GM19463 (cell line): ENCODE results near the gene CNTN4.
"Not testable (repeated sequence)": the region's sequence is repeated elsewhere in the genome, so short reads cannot be mapped to it uniquely, and the experiment has no call there.

Experiments used
- ATAC-seq: cut with Tn5 transposase; IDR thresholded peaks from one replicate; pipeline ENCODE4 v1.9.1; 2021; ENCODE audit warnings: mild to moderate bottlenecking, moderate library complexity; ENCODE audit not compliant: unreplicated experiment

CNTN4 gene

DNA sequence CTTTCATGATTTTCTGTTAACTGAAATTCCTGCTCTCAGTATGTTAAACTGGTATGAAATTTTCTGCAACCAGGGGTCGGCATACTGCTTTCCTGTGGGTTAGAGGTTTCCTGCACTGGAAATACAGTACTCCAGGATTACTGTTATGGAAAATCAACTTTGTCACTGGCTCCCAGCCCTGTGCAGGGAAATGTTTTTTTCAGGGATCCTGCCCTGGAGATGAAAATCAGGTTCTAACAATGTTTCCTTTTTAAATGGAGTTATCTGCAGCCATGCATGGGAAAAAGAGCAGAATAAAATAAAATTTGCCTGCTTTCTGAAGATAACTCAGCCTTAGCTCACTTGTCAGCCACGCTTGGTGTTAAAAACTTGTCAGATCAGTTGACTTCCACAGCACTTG lies 791.1 kb downstream of the CNTN4 start:
- no peak for ATAC-seq

DNA sequence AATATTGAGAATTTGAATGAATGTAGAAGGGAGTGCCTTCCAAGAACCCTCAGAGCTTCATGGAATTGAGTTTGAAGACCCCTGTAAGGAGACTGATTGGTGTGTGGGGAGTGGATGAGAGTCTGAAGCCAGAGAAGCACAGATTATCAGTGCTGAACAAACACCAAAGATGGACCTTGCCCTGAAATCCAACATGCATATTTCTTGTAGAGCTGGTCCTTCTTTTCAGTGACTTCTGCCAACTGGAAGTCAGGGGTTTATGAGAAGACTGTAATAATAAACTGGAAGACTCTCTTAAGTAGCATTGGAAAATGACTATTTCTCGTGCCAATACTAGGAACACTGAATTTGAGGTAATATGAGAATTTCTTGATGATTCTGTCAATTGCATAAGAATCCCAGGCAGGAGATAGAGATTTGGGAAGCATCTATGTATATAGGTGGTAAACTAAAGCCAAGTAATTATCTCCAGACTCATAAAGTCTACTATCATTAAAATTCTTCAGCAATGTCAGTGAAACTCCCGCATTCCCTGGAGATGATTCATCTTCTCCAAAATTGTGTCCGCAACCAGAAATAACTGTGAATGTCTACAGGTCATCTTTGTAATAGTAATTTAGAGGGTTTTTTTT lies 797.8 kb downstream of the CNTN4 start:
- ATAC-seq = no peak

DNA sequence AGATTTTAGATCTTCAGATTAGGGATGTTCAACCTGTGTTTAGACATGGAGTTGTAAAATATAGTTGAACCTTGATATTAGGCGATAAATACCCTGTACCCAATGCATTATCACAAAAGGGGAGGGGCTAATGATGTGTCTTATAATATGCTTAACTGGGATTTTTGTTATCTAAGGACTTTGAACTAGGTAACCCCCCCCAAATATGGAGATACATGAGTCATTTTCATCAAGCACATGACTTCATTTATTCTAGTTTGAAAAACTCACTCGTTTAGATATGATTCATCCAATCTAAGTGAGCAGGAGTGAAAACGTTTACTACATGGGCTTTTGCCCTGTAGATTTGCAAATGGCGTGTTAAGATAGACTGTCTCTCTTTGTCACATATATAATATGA lies 799.2 kb downstream of the CNTN4 start:
- no peak for ATAC-seq

DNA sequence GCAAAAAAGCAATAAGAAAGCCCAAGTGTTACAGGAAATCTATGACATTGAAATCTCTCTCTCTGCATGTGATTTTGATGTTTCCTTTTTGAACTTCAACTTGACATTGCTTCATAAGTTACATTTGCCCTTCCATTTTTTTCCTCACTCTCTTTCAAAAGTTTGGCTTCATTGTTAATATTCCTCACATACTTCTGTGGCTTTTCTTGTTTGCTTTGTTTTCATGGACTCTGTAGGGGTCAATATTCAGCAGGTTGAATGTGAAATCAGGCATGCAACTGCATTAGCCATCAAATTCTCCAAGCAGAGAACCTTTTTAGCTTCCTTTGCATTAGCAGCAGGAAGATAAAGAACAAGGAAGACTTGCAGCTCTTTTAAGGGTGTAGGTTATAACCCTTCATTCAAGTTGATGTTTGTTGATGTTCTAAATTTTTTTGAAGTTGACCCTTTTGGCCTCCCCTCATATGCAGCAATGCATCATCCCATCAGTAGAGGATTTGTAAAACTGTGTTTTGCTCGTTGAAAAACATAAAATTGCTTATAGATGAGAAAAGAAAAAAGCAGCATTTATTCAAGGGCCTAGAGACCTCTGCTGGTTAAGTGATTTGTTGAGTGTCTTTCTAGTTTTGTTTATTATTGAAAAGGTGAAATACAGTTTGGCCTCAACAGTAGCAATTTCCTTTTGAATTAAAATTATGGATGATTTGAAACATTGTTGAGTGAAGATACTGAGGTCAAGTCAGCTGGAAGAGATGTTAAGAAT lies 800.1 kb downstream of the CNTN4 start:
- ATAC-seq = no peak

DNA sequence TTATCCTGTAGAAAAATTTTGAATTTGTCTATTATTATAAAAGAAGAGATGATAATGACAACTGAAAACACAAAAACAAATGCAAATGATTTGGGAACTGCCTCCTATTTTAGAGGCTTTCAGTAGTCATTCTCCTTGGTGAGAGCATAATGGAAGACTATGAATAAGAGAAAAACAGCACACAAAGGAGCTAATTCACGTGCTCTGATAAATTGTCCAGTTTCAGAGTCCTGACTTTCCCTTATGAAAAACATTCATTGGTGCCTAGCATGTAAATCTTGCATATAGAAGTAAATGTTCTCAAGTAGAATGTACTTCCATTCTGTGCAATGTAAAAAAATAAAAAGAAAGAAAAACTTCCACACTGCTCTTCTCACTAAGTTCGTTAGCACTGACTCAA lies 805.4 kb downstream of the CNTN4 start:
- no peak for ATAC-seq

DNA sequence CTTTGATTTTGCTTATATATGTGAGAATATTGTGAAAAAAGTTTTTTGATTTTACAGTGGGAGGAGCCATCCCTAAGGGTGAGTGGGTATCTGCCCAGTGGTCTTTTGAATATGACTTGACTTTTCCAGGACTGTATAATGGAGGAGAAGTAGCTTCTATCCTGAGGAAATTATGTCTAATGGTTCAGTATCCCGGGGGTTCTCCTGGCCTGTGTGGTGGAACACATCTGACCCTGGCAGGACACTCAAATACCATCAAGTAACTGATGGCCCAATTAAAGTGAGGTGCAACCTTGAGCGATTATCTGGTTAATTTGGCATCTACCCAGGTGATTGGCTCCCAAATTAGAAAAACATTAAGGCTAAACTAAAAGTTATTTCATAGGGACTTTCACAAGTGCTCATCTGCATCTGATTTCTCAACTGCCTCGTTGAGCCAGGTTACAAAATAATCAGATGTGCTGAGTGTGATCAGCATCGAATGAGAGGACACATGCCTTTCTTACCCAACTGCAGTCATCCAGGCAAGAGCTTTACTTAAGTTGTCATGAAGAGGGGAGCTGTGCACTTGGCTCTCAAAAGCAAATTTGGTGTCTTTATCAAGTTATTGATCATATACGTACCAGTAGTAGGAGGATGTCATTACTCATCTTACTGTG lies 810.2 kb downstream of the CNTN4 start:
- ATAC-seq = no peak

DNA sequence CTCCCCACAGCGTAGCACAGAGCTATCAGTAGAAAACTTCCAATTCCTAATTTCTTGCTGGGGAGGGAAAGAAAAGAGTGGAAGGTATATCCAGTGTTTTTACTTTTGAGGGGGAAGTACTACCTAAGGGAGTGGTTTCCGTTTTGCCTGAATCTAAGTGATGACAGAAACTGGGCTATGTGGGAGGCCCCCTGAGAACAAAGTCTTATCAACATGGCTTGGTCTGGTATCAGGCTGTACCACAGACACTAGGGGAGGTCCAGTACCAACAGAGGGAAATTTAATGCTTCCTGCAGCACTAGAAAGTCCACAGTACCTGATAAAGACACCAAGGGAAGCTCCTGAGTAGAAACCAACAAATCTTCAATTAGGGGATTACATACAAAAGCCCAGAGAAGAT lies 812.3 kb downstream of the CNTN4 start:
- no peak for ATAC-seq

DNA sequence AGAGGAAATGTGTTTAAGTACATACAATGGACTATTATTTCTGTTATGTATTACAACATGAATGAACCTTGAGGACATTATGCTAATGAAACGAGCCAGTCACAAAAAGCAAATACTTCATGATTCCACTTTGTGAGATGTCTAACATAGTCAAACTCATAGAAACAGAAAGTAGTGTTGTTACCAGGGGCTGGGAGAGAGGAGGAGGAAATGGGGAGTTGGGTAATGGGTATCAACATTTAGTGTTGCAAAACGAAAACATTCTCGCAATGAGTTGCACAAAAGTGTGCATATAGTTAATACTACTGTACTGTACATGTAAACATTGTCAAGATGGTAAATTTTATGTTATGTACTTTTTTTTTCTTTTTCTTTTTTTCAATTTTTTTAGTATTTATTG lies 817.2 kb downstream of the CNTN4 start:
- no peak for ATAC-seq

DNA sequence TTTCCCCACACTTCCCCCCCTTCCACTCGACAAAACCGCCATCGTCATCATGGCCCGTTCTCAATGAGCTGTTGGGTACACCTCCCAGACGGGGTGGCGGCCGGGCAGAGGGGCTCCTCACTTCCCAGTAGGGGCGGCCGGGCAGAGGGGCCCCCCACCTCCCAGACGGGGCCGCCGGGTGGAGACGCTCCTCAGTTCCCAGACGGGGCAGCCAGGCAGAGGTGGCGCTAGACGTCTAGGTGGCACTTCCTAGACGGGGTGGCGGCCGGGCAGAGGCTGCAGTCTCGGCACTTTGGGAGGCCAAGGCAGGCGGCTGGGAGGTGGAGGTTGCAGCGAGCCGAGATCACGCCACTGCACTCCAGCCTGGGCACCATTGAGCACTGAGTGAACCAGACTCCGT lies 818.0 kb downstream of the CNTN4 start:
- not testable (repeated sequence) for ATAC-seq

DNA sequence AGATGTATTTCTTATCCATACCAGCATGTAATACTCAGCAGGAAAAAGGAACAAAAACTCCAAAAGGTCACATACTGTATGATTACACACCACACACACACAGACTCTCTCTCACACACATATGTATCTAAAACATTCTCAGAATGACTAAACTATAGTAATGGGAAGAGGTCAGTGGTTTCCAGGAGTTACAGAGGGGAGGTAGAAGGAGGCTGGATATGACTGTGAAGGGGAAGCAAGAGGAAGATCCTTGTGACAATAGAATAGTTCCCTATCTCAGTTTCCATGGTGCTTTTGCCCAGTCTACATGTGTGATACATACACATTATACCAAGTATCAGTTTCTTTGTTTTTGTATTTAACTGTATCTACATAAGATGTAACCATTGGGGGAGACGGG lies 821.4 kb downstream of the CNTN4 start:
- ATAC-seq = no peak

DNA sequence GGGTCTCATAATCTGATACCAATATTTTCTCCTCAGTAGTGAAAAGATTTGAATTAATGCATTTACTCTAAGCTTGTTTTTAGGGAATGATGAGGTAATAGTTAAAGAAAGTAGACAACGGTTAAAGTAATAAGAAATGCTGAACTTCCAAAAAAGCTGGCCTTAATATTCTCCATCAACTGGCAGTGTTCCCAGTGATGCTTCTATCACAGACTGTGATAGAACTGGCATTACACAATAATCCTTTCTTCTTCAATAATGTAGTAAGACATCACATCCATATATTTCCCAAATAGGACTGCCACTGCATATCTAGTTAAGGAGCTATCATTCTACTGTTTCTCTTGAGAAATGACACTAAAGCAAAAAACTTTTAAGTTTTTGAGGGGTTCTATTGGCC lies 822.8 kb downstream of the CNTN4 start:
- no peak for ATAC-seq

DNA sequence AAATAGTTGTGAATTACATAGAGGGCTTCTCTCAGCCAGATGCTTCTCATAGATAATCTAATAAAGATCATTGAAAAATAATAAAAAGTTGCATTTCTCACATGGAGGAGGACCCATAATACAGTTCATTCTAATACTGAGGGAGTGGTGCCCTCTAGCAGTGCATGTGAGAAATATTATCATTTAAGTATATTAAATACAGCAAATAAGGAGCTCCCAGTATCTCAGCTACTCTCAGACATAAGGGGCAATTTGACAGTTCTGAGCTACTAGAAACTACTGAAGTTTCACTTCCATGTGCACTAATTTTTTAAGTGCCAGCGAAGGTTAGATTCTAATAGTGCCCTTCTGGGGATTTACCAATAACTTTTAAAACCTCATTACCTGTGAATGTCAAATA lies 823.2 kb downstream of the CNTN4 start:
- peak; percentile 75 for ATAC-seq

DNA sequence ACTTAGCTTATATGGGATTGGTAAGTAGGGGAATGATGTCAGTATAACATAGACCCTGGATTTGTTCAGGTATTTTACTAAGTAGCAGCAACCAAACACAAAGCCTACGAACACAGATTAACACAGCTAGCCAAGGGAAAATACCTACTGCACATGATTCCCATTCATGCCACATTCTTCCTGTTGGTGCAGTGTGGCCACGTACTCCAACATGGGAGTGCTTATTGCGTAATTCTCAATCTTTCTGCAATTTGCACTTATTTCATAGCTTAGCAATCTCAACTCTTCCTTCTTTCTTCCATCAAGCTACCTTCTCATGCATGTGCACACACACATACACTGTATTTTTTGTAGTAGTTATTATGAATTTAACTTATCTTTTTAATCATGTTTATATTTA lies 824.7 kb downstream of the CNTN4 start:
- no peak for ATAC-seq

DNA sequence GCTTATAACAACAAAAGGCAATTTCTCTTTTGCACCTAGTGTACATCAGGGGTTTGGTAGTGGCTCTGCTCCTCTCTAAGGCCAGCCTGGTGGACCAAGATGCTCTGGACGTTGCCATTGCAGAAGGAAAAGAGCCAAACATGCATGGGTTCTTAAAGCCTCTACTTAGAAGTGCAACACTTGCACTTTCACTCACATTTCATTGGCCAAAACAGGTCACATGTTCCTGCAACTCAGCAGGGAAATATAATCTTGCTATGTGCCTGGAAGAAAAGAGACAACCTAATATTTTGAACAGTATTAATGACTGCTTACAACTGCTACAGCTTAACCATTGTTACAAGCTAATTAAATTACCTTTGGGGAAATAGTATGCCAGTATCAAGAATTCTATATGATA lies 828.6 kb downstream of the CNTN4 start:
- ATAC-seq = peak; percentile 43

DNA sequence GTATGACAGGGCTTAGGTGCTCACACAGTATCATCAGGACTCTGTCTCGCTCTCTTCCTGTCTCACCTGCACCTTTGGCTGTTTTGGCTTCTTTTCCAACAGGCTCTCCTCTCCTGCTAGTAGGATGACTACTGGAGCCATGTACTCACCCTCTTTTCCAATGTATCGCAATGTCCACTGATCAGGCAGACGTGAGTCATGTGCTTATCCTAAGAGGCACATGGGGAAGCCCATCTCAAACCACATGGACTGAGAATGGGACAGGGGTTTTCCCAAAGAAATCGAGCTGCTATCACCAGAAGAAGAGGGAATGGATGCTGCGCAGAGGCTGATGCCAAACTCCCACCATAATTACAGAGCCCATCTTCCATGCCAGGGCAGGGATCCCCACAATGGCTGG lies 830.9 kb downstream of the CNTN4 start:
- no peak for ATAC-seq

DNA sequence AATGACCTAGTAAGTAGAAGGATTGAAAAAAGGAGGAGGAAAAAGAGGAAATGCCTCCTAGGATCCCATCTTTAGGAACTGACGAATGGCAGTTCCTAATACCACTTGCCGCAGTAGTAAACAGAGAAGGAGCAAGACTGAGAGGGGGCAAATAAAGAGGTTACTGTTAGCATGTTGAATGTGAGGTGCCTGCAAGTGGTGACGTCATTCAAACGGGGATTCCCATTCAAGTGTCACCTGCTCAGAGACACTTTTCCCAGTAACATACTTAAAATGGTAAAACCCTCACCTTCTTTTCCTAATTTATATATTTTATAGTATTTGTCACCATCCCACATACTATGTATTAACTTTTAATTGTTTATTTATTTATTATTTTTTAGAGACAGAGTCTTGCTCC lies 832.6 kb downstream of the CNTN4 start:
- no peak for ATAC-seq

DNA sequence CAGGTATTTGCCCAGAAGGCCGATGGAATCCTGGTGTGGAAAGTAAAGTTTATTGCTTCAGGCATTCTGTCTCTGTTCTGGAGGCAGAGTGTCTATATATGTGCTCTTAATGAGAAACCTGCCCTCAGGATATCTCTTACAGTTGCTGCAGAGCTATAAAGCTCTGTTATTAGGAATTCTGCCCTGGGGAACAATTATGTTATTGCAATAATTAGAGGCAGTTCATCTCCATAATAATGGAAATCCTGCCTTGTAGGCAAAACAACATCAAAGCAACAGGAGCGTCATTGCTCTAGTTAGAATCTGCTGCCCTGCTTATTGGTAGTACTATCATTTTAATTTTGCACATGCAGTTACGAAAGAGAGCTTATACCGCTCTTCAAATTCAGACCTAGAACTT lies 835.9 kb downstream of the CNTN4 start:
- no peak for ATAC-seq

DNA sequence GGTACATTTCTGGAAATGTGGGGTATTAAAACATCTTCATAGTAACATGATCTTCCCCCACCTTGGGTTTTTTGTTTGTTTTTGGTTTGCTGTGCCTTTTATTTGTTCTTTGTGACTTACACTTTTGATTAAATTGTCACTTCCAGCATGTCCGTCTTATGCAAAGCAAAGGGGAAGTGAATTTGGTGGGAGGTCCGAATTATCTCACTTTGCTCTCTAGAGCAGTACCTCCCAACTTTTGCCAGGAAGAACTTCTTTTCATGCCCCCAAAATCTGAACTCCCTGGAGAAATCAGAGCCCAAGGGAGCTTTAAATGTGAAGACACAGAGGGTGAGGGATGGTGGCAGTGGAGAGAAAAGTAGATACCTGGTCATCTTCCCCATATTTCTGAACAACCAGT lies 838.4 kb downstream of the CNTN4 start:
- ATAC-seq = no peak

DNA sequence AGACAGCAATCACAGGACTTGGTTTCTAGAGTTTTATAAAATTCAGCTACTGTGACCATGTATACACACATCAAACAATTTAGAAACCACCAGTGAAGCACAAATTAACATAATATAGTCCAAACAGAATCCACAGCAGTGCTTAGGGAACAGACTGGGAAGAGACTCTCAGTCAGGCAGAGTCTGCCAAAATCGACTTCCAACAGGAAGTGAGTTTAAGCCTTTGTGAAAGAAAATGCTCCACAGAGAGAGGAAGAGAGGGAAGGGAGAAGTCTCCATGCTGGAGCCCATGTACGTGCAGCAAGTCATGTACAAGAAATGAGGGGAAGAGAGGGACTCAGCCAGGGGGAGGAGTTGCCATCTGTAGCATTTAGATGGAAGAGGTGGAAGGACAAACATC lies 838.9 kb downstream of the CNTN4 start:
- ATAC-seq = no peak

DNA sequence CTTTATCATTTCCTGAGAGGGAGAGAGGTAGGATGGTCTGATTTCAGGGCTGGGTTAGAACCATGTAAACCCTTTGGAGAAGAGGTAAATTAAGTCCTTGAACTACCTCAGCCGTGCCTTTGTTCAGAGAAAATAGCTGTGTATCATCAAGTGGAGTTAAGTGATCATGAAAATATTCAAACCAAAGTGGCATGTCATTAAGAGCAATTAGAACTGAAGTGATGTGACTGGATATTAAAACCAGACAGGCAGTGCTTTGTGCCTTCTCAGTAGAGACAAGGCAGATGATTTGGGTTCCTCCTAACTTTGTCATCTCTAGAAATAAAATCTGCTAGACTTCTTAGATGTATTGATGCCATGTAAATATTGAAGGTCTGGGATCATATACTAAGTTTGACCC lies 840.0 kb downstream of the CNTN4 start:
- ATAC-seq = no peak

DNA sequence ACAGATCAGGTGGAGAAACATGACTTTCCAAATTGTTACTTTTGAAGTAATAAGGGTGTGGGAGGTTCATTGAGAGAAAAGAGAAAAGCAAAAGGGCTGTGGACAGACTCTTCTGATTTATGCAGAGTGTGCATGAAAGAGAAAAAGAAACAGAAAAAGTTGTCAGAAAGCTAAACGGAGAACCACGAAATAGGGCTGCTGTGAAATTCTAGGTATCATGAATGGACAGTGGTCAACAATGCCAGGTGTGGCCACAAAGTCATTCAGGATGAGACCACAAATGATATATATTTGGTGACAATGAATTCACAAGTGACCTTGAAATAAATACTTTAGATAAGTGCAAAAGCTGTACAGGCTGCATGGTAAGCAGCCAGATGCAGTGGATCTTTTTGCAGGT lies 841.4 kb downstream of the CNTN4 start:
- ATAC-seq = no peak

DNA sequence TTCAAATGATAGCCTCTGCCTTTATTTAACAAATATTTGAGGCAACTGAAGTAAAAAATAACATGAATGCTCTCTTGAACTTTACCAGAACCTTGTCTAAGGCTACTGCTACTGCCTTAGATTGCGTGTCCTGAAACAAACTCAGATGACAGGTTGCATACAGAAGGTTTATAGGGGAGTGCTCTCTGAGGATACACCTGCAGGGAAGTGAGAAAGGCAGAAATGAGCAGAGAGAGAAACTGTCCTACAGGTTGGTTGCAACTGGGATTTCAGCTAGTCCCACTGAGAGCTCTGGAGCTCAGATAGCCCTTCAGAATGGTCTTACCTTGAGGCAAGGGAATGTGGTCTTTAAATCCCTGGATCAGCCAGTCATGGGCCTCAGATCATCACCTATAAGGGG lies 846.0 kb downstream of the CNTN4 start:
- peak; percentile 77 for ATAC-seq
